LoVo (cell line): ENCODE results near the gene TEDC1.
A peak's percentile ranks its signal among the peaks of the same experiment; 100 is the strongest.

Source experiments
- DNase-seq: peaks from one replicate; pipeline ENCODE4 v3.0.0-alpha.2; 2016; ENCODE audit warnings: low spot score

The TEDC1 gene

GRCh38 chr14:105497671-105498429, 6.8 kb downstream of the TEDC1 start:
- no peak for DNase-seq

GRCh38 chr14:105498430-105499255, 7.6 kb downstream of the TEDC1 start:
- no peak for DNase-seq

- no peak for DNase-seq
Observed at GRCh38 chr14:105499256-105500035, 8.4 kb downstream of the TEDC1 start.

GRCh38 chr14:105500036-105500725, 9.1 kb downstream of the TEDC1 start:
- no peak for DNase-seq

- DNase-seq, result no peak
Observed at GRCh38 chr14:105500726-105501101, 9.7 kb downstream of the TEDC1 start.

- DNase-seq, result no peak
Observed at GRCh38 chr14:105501504-105502291, 10.7 kb downstream of the TEDC1 start.

- DNase-seq, result no peak
Observed at GRCh38 chr14:105502446-105503295, 11.6 kb downstream of the TEDC1 start.

GRCh38 chr14:105503296-105503640, 12.2 kb downstream of the TEDC1 start:
- no peak for DNase-seq

- DNase-seq, result no peak
Observed at GRCh38 chr14:105503935-105504692, 13.1 kb downstream of the TEDC1 start.

- DNase-seq, result no peak
Observed at GRCh38 chr14:105505101-105505500, 14.1 kb downstream of the TEDC1 start.

- DNase-seq, result no peak
Observed at GRCh38 chr14:105507247-105507646, 16.2 kb downstream of the TEDC1 start.

GRCh38 chr14:105508069-105508468, 17.0 kb downstream of the TEDC1 start:
- no peak for DNase-seq

- no peak for DNase-seq
Observed at GRCh38 chr14:105508601-105509000, 17.6 kb downstream of the TEDC1 start.

- no peak for DNase-seq
Observed at GRCh38 chr14:105517096-105517495, 26.1 kb downstream of the TEDC1 start.

- DNase-seq, result no peak
Observed at GRCh38 chr14:105519946-105520698, 29.1 kb downstream of the TEDC1 start.

GRCh38 chr14:105525326-105525725, 34.3 kb downstream of the TEDC1 start:
- DNase-seq, result no peak

- peak; percentile 30 for DNase-seq
Observed at GRCh38 chr14:105525861-105526775, 35.1 kb downstream of the TEDC1 start, which contains the start of gene TMEM121. Gene TMEM121 (plus strand): TSS chr14:105526583. CDS start chr14:105528835, 2,252 bp downstream.
